IMR-90 (cell line): Measurements from ENCODE around the gene CHRNA5. TPM values are rescaled to one million over a fixed set of nuclear protein-coding genes. Genes with fewer than 3 reads are reported as not detected.

Source experiments
- ATAC-seq: fragments of 200-7000 bp; cut with Tn5 transposase; 2 replicates; pipeline ENCODE4 v1.9.1; 2020; ENCODE audit warnings: low read depth, mild to moderate bottlenecking, moderate library complexity
- BruUV-seq: library from RNA; stranded (reverse); fragments of 400-500 nt; replicated peaks from 2 replicates; lab custom pipeline; 2021; lab: Mats Ljungman, UMichigan
- CTCF ChIA-PET: fragments of 300-600 bp; formaldehyde crosslinking; extraction: SDS; loops from one replicate; lab custom pipeline; 2021; ENCODE audit warnings: antibody characterized with exemption; lab: Yijun Ruan, JAX
- POLR2A ChIA-PET: fragments of 300-600 bp; sonication (Branson Sonifier 250); formaldehyde crosslinking; loops from one replicate; lab custom pipeline; 2022; ENCODE audit warnings: antibody characterized with exemption; ENCODE audit not compliant: unreplicated experiment; lab: Charles Lee
- DNase-seq: peaks from one replicate; pipeline ENCODE4 v3.0.0; 2013
- H2AFZ ChIP-seq: replicated peaks from 2 replicates; pipeline ENCODE3; 2013; ENCODE audit warnings: low read length, mild to moderate bottlenecking; ENCODE audit not compliant: poor library complexity
- H2AK5ac ChIP-seq: 2 replicates; pipeline ENCODE4 v1.6.1; 2013; ENCODE audit warnings: low read depth, low read length, inconsistent platforms
- H2AK9ac ChIP-seq: replicated peaks from 2 replicates; pipeline ENCODE3; 2013; ENCODE audit warnings: mild to moderate bottlenecking, low read depth, low read length, moderate library complexity; ENCODE audit not compliant: poor library complexity
- H2BK120ac ChIP-seq: 2 replicates; pipeline ENCODE4 v1.6.1; 2013; ENCODE audit warnings: low read depth, low read length, inconsistent platforms
- H2BK15ac ChIP-seq: 3 replicates; pipeline ENCODE4 v1.6.1; 2013; ENCODE audit warnings: low read depth, low read length, inconsistent platforms
- H2BK20ac ChIP-seq: 2 replicates; pipeline ENCODE4 v1.6.1; 2013; ENCODE audit warnings: low read depth, mild to moderate bottlenecking, inconsistent platforms, low read length, moderate library complexity
- H2BK5ac ChIP-seq: 2 replicates; pipeline ENCODE4 v1.6.1; 2013; ENCODE audit warnings: mild to moderate bottlenecking, low read depth, low read length, inconsistent platforms; ENCODE audit not compliant: poor library complexity, severe bottlenecking
- H3K14ac ChIP-seq: replicated peaks from 2 replicates; pipeline ENCODE4 v1.6.1; 2013; ENCODE audit warnings: low read depth, low read length, inconsistent platforms
- H3K18ac ChIP-seq: 2 replicates; pipeline ENCODE4 v1.6.1; 2013; ENCODE audit warnings: low read depth, low read length, control low read depth
- H3K23ac ChIP-seq: 2 replicates; pipeline ENCODE4 v1.6.1; 2013; ENCODE audit warnings: low read depth, low read length, inconsistent platforms
- H3K27ac ChIP-seq: 2 replicates; pipeline ENCODE4 v1.5.1; 2013; ENCODE audit warnings: mild to moderate bottlenecking, control low read depth, low read length; ENCODE audit not compliant: insufficient read depth
- H3K27me3 ChIP-seq: 2 replicates; pipeline ENCODE4 v1.6.1; 2013; ENCODE audit warnings: low read length; ENCODE audit not compliant: control insufficient read depth, insufficient read depth
- H3K36me3 ChIP-seq: 2 replicates; pipeline ENCODE4 v1.6.1; 2013; ENCODE audit warnings: low read length, mixed read lengths; ENCODE audit not compliant: control insufficient read depth, insufficient read depth
- H3K4ac ChIP-seq: 2 replicates; pipeline ENCODE4 v1.6.1; 2013; ENCODE audit warnings: low read depth, low read length, inconsistent platforms
- H3K4me1 ChIP-seq: 2 replicates; pipeline ENCODE4 v1.6.1; 2013; ENCODE audit warnings: low read length, mixed read lengths; ENCODE audit not compliant: control insufficient read depth, insufficient read depth
- H3K4me2 ChIP-seq: 2 replicates; pipeline ENCODE4 v1.6.1; 2013; ENCODE audit warnings: low read depth, mild to moderate bottlenecking, control low read depth, low read length, moderate library complexity
- H3K4me3 ChIP-seq: 2 replicates; pipeline ENCODE4 v1.5.1; 2013; ENCODE audit warnings: low read depth, mild to moderate bottlenecking, control low read depth, low read length, moderate library complexity; ENCODE audit not compliant: insufficient read depth
- H3K56ac ChIP-seq: 2 replicates; pipeline ENCODE4 v1.6.1; 2013; ENCODE audit warnings: low read length, inconsistent platforms; ENCODE audit not compliant: insufficient read depth; ENCODE audit errors: extremely low read depth
- H3K79me1 ChIP-seq, 2 experiments: 2 replicates each; pipeline ENCODE4 v1.6.1; 2013; ENCODE audit warnings: low read length in 2 of 2, inconsistent platforms in 1 of 2, low read depth in 1 of 2
- H3K9ac ChIP-seq: 2 replicates; pipeline ENCODE4 v1.6.1; 2013; ENCODE audit warnings: low read depth, low read length, control low read depth
- H3K9me1 ChIP-seq: 2 replicates; pipeline ENCODE4 v1.6.1; 2013; ENCODE audit warnings: low read length, inconsistent platforms; ENCODE audit not compliant: insufficient read depth
- H3K9me3 ChIP-seq: 2 replicates; pipeline ENCODE4 v1.6.1; 2013; ENCODE audit warnings: low read length; ENCODE audit not compliant: control insufficient read depth, insufficient read depth
- H4K20me1 ChIP-seq: 2 replicates; pipeline ENCODE4 v1.6.1; 2013; ENCODE audit warnings: low read length, inconsistent platforms; ENCODE audit not compliant: insufficient read depth
- H4K5ac ChIP-seq: 2 replicates; pipeline ENCODE4 v1.6.1; 2013; ENCODE audit warnings: mild to moderate bottlenecking, low read depth, low read length, control low read depth
- H4K8ac ChIP-seq, 2 experiments: 2 replicates each; pipeline ENCODE4 v1.6.1; 2013; ENCODE audit warnings: low read depth in 2 of 2, low read length in 2 of 2, control low read depth in 1 of 2, inconsistent platforms in 1 of 2
- H4K91ac ChIP-seq: 2 replicates; pipeline ENCODE4 v1.6.1; 2013; ENCODE audit warnings: low read depth, low read length, inconsistent platforms; ENCODE audit not compliant: insufficient read depth
- BHLHE40 ChIP-seq: fragments of 150-350 bp; IDR thresholded peaks from 2 replicates; pipeline ENCODE4 v1.6.1; 2016; ENCODE audit warnings: mild to moderate bottlenecking, low read depth, low read length
- CEBPB ChIP-seq: IDR thresholded peaks from 2 replicates; pipeline ENCODE4 v1.6.1; 2012; ENCODE audit warnings: low read depth, low read length, improper control_type of control experiment
- CHD1 ChIP-seq: IDR thresholded peaks from 2 replicates; pipeline ENCODE4 v1.6.1; 2012; ENCODE audit warnings: low read depth, low read length, improper control_type of control experiment
- FOS ChIP-seq: fragments of 150-350 bp; IDR thresholded peaks from 2 replicates; pipeline ENCODE4 v1.6.1; 2016; ENCODE audit warnings: low read depth, low read length
- MAFK ChIP-seq: IDR thresholded peaks from 2 replicates; pipeline ENCODE4 v1.6.1; 2012; ENCODE audit warnings: low read depth, low read length, improper control_type of control experiment
- MAZ ChIP-seq: IDR thresholded peaks from 2 replicates; pipeline ENCODE4 v1.6.1; 2012; ENCODE audit warnings: low read depth, mild to moderate bottlenecking, low read length, improper control_type of control experiment, moderate library complexity, borderline replicate concordance
- MXI1 ChIP-seq: IDR thresholded peaks from 2 replicates; pipeline ENCODE4 v1.6.1; 2012; ENCODE audit warnings: low read depth, mild to moderate bottlenecking, low read length, moderate library complexity, borderline replicate concordance
- NFE2L2 ChIP-seq: fragments of 150-350 bp; IDR thresholded peaks from 2 replicates; pipeline ENCODE4 v1.6.1; 2016; ENCODE audit warnings: low read depth, mild to moderate bottlenecking, low read length
- POLR2A ChIP-seq: IDR thresholded peaks from 2 replicates; pipeline ENCODE4 v1.6.1; 2012; ENCODE audit warnings: mild to moderate bottlenecking, low read depth, low read length
- RAD21 ChIP-seq: IDR thresholded peaks from 2 replicates; pipeline ENCODE4 v1.6.1; 2012; ENCODE audit warnings: low read length, improper control_type of control experiment
- RCOR1 ChIP-seq: IDR thresholded peaks from 2 replicates; pipeline ENCODE4 v1.6.1; 2012; ENCODE audit warnings: mild to moderate bottlenecking, low read length, improper control_type of control experiment; ENCODE audit not compliant: insufficient replicate concordance
- RFX5 ChIP-seq: IDR thresholded peaks from 2 replicates; pipeline ENCODE4 v1.8.0; 2012; ENCODE audit warnings: low read depth, mild to moderate bottlenecking, low read length, moderate library complexity
- SMC3 ChIP-seq: fragments of 150-350 bp; IDR thresholded peaks from 2 replicates; pipeline ENCODE4 v1.6.1; 2016; ENCODE audit warnings: low read depth, mild to moderate bottlenecking, antibody characterized with exemption, low read length, moderate library complexity
- WGBS, 2 experiments: methylation state at CpG; one replicate each; pipeline versions ENCODE4 v1.1.5 to v1.1.7; 2013; ENCODE audit warnings: missing lambda C conversion rate in 2 of 2; ENCODE audit not compliant: insufficient read length in 1 of 2; ENCODE audit errors: extremely low coverage in 2 of 2; 5-methylcytosine and 5-hydroxymethylcytosine counted together
- dilution Hi-C: fragments of 300-500 bp; cut with HindIII; formaldehyde crosslinking; loops from one replicate; pipeline ENCODE4 v1.14.3; 2018; ENCODE audit warnings: low sequenced_read_pairs; ENCODE audit not compliant: unreplicated experiment
- in situ Hi-C: fragments of 300-500 bp; cut with MboI; formaldehyde crosslinking; loops from 3 replicates; pipeline ENCODE4 v1.14.3; 2019; ENCODE audit warnings: low sequenced_read_pairs, inconsistent platforms, mixed read lengths
- intact Hi-C: fragments of 100-400 bp; cut with micrococcal nuclease; formaldehyde crosslinking; loops from 2 replicates; pipeline ENCODE4 v1.10.0; 2022
- polyA plus RNA-seq, 3 experiments: library from polyadenylated mRNA; depleted of rRNA; stranded (reverse); fragments of >200 nt; gene quantifications; 2 replicates each; pipeline ENCODE4 v1.2.3, GENCODE V29; 2012; ENCODE audit warnings: low replicate concordance in 1 of 3
- total RNA-seq: library from RNA; depleted of rRNA; stranded (reverse); fragments of >200 nt; gene quantifications from 2 replicates; pipeline ENCODE4 v1.2.3, GENCODE V29; 2012
- TF ChIP-seq, protein P1 (sequence below): fragments of 150-350 bp; IDR thresholded peaks from 2 replicates; pipeline ENCODE4 v1.6.1; 2017; ENCODE audit warnings: mild to moderate bottlenecking, antibody characterized with exemption, low read length, low read depth
- TF ChIP-seq, protein P2 (sequence below): fragments of 150-350 bp; IDR thresholded peaks from 2 replicates; pipeline ENCODE4 v1.6.1; 2016; ENCODE audit warnings: low read depth, mild to moderate bottlenecking, low read length, moderate library complexity, borderline replicate concordance
- TF ChIP-seq, protein P3 (sequence below): conservative IDR thresholded peaks from 2 replicates; pipeline ENCODE4 v1.5.1; 2012; ENCODE audit warnings: mild to moderate bottlenecking, low read depth, low read length, improper control_type of control experiment

The CHRNA5 gene
- total and polyA plus RNA-seq, 2 of the 4 experiments (the other 2 are of a cell fraction): 0.54 to 0.94 TPM

DNA sequence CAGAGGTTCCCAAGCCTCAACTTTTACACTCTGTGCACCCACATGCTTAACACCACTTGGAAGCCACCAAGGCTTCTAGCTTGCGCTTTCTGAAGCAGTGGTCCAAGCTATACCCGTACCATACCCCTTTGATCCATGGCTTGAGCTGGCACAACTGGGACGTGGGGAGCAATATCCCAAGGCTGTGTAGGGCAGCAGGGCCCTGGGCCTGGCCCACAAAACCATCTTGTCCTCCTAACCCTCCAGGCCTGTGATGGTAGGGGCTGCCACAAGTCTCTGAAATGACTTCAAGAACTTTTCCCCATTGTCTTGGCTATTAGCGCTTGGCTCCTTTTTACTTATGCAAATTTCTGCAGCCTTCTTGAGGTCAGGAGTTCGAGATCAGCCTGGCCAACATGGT, 41.1 kb upstream of the CHRNA5 start:
- no peak overlapping the region for H3K18ac ChIP-seq
- DNase-seq: no peak
- no peak overlapping the region for H3K9ac ChIP-seq
- no peak overlapping the region for H2BK5ac ChIP-seq
- H3K4me1 ChIP-seq: no peaks in the 10 kb centered on the region
- no peak overlapping the region for H3K4me3 ChIP-seq
- H3K36me3 ChIP-seq: no peaks in the 10 kb centered on the region
- no peaks in the 10 kb centered on the region for H3K79me1 ChIP-seq
- H3K9me3 ChIP-seq: no peaks in the 10 kb centered on the region
- H2BK20ac ChIP-seq: no peak overlapping the region
- H2BK120ac ChIP-seq: no peak overlapping the region
- no peak for ATAC-seq
- intact Hi-C loops: no loop called here
- no TSS peak for BruUV-seq
- H3K4me2 ChIP-seq: no peak overlapping the region
- H2AFZ ChIP-seq: no peak overlapping the region
- CTCF ChIA-PET: no interaction called here
- H4K91ac ChIP-seq: no peak overlapping the region
- no peak overlapping the region for H2AK5ac ChIP-seq
- H3K56ac ChIP-seq: no peak overlapping the region
- H4K8ac ChIP-seq: no peak overlapping the region
- in situ Hi-C loops: no loop called here
- H3K14ac ChIP-seq: no peak overlapping the region
- H3K27ac ChIP-seq: no peak overlapping the region
- no peaks in the 10 kb centered on the region for H3K9me1 ChIP-seq
- no peak overlapping the region for H2BK15ac ChIP-seq
- H4K5ac ChIP-seq: no peak overlapping the region
- no peak overlapping the region for H2AK9ac ChIP-seq
- POLR2A ChIA-PET: no interaction called here
- H3K27me3 ChIP-seq: no peaks in the 10 kb centered on the region
- dilution Hi-C loops: no loop called here
- no peaks in the 10 kb centered on the region for H4K20me1 ChIP-seq
- TF ChIP-seq CEBPB: no peak
- TF ChIP-seq BHLHE40: no peak
- TF ChIP-seq NFE2L2: no peak
- TF ChIP-seq, protein P1, sequence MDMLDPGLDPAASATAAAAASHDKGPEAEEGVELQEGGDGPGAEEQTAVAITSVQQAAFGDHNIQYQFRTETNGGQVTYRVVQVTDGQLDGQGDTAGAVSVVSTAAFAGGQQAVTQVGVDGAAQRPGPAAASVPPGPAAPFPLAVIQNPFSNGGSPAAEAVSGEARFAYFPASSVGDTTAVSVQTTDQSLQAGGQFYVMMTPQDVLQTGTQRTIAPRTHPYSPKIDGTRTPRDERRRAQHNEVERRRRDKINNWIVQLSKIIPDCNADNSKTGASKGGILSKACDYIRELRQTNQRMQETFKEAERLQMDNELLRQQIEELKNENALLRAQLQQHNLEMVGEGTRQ: no peak
- TF ChIP-seq SMC3: no peak
- no peak for TF ChIP-seq RAD21
- TF ChIP-seq FOS: no peak
- TF ChIP-seq MAFK: no peak
- TF ChIP-seq CHD1: no peak
- TF ChIP-seq MAZ: no peak
- no peak for TF ChIP-seq MXI1
- no peak for TF ChIP-seq RCOR1
- no peak for TF ChIP-seq RFX5
- no peak for TF ChIP-seq POLR2A
- TF ChIP-seq, protein P2, sequence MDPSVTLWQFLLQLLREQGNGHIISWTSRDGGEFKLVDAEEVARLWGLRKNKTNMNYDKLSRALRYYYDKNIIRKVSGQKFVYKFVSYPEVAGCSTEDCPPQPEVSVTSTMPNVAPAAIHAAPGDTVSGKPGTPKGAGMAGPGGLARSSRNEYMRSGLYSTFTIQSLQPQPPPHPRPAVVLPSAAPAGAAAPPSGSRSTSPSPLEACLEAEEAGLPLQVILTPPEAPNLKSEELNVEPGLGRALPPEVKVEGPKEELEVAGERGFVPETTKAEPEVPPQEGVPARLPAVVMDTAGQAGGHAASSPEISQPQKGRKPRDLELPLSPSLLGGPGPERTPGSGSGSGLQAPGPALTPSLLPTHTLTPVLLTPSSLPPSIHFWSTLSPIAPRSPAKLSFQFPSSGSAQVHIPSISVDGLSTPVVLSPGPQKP: no peak
- TF ChIP-seq, protein P3, sequence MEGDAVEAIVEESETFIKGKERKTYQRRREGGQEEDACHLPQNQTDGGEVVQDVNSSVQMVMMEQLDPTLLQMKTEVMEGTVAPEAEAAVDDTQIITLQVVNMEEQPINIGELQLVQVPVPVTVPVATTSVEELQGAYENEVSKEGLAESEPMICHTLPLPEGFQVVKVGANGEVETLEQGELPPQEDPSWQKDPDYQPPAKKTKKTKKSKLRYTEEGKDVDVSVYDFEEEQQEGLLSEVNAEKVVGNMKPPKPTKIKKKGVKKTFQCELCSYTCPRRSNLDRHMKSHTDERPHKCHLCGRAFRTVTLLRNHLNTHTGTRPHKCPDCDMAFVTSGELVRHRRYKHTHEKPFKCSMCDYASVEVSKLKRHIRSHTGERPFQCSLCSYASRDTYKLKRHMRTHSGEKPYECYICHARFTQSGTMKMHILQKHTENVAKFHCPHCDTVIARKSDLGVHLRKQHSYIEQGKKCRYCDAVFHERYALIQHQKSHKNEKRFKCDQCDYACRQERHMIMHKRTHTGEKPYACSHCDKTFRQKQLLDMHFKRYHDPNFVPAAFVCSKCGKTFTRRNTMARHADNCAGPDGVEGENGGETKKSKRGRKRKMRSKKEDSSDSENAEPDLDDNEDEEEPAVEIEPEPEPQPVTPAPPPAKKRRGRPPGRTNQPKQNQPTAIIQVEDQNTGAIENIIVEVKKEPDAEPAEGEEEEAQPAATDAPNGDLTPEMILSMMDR: no peak
- H3K23ac ChIP-seq: no peak overlapping the region
- 70% methylated on average over 2 of the region's 5 CpGs; no CpG with 5 or more reads in 1 of the 2 experiments for WGBS, 2 experiments
- no peak overlapping the region for H3K4ac ChIP-seq
